GM12872 (cell line): Measurements from ENCODE around the gene PTGDS.
A peak's percentile ranks its signal among the peaks of the same experiment; 100 is the strongest.

Source experiments
- CTCF ChIP-seq: IDR thresholded peaks from 3 replicates; pipeline ENCODE4 v1.5.1; 2011; ENCODE audit warnings: low read depth, mild to moderate bottlenecking, low read length, moderate library complexity; ENCODE audit not compliant: insufficient read depth

PTGDS gene

DNA sequence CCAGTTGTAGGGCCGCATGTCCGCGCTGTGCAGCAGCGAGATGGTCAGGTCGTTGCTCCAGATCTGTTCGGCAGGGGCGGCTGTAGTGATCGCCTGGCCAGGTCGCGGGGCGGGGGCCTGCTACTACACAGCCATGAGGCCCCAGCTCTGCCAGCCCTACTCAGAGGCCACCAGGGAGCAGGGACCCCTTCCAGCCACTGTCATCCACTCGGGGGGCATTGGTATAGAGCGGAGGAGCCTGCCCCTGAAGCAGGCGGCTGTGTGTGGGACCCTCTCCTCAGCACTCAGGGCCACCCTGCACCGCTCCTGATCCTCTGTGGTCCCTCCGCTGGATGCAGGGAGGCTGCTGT, 34.4 kb upstream of the PTGDS start:
- TF ChIP-seq CTCF = no peak

DNA sequence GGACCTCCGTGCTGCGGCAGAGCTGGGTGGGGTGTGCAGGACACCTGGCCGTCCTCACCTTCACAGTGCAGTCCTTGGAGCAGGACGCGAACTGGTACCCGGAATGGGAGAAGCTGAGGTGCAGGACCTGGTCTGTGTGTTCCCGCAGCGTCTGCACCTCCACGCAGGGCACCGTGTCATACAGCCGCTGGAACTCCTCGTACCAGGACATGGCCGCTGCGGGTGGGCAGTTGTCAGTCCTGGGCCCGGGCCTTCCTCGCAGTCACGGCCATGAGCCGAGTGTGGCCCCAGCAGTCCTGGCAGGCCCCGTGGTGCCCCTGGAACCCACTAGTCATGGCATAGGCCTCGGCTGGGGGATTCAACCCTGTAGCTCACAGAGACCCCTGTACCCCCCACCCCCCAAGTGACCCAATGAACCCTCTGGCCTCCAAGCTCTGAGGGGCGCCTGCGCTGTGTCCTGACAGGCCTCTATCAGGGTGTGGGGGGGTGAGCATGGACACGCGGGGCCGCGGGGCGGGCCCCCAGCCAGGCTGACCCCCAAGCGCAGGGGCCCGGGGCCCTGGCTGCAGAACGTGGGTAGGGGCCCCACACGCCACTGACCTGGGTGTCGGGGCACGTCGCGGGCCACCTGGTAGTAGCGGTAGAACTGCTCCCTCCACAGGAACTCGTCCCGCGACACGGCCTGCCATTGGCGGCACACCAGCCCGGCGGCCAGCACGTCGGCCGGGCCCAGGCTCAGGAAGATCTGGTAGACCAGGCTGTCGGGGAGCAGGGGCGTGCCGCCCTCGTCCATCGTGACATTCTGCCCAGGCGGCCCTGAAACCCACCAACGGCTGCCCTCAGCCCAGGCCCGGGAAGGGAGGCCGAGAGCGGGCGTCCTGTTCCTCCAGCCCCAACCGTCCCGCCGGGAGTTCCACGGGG, 33.8 kb upstream of the PTGDS start:
- no peak for TF ChIP-seq CTCF

DNA sequence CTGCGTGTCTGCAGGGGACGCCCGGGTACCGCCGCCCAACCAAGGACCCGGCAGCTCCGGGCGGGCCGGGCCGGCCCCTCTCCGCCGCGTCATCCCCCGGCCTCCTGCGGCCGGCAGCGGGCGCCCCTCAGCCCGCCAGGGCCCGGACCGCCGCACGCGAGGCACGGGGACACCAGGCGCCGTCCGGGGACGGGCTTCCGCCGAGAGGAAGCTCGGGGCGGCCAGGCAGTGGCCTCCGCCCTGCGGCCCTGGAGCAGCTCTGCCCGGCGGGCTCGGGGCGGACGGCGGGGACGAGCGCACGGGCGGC, 33.1 kb upstream of the PTGDS start:
- TF ChIP-seq CTCF = 0 out of 3 replicates have a peak, but pooled peaks have one; percentile 8

- peak; percentile 92 for TF ChIP-seq CTCF
Observed at GRCh38 chr9:136944519-136945332, 32.6 kb upstream of the PTGDS start, which contains the start of the genes C8G and FBXW5. Gene C8G, plus strand, starts transcription at chr9:136945243. Its CDS starts 78 bp downstream, at chr9:136945321. Gene FBXW5, minus strand, starts transcription at chr9:136944738. Its CDS starts 655 bp downstream, at chr9:136944083.

DNA sequence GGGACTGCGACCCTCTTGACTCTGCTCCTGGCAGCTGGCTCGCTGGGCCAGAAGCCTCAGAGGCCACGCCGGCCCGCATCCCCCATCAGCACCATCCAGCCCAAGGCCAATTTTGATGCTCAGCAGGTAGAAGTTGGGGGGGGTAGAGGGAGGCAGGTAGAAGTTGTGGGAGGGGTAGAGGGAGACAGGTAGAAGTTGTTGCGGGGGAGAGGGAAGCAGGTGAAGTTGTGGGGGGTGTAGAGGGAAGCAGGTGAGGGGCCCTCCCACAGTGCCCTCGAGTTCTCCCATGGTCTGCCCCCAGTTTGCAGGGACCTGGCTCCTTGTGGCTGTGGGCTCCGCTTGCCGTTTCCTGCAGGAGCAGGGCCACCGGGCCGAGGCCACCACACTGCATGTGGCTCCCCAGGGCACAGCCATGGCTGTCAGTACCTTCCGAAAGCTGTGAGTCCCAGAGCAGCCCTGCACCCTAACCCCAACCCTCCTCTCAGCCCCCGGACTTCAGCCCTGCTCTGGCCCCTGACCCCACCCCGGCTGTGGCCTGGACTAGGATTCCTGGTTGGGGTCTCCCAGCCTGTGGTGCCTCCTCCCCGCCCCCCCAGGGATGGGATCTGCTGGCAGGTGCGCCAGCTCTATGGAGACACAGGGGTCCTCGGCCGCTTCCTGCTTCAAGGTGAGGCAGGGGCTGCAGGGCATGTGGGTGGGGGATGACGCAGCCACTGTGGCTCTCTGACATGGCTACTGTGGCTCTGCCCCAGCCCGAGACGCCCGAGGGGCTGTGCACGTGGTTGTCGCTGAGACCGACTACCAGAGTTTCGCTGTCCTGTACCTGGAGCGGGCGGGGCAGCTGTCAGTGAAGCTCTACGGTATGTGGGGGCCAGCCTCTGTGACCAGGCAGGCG, 31.7 kb upstream of the PTGDS start:
- TF ChIP-seq CTCF = no peak

- TF ChIP-seq CTCF = no peak
Observed at GRCh38 chr9:136946228-136947027, 30.9 kb upstream of the PTGDS start.
